Measurements from ENCODE around the gene GOLGA6L7.

GOLGA6L7 gene

DNA sequence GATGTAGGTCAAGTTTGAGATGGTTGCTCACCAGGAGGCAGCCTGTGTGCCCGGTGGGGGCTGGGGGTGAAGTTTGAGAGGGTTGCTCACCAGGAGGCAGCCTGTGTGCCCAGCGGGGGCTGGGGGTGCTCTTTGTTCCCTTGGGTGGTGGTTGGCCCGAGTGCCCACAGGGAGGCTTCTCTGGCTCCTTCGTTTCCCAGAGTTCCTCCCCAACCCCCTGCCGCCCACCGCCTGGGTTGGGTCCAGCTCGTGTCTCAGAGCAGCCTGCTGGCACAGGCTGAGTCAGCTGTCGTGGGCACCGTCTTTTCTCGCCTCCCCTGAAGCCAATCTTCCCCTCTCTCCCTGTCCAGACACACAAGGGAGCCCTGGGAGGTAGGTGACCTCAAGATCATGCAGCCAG lies 40.5 kb upstream of the GOLGA6L7 start:
- H3K9me3 Mint-ChIP-seq = no peaks in the 10 kb centered on the region
- no peaks in the 10 kb centered on the region for H3K36me3 Mint-ChIP-seq (ENCODE audit: low read depth)
- peaks cover 12% of the 10 kb centered on the region for H3K27me3 Mint-ChIP-seq (ENCODE audit: low read depth)
- H3K4me1 Mint-ChIP-seq = peaks cover 39% of the 10 kb centered on the region
- peak overlapping the region in 2 of 3 experiments; percentile 29 to 40 for H3K4me3 Mint-ChIP-seq
- TF ChIP-seq, protein P1, sequence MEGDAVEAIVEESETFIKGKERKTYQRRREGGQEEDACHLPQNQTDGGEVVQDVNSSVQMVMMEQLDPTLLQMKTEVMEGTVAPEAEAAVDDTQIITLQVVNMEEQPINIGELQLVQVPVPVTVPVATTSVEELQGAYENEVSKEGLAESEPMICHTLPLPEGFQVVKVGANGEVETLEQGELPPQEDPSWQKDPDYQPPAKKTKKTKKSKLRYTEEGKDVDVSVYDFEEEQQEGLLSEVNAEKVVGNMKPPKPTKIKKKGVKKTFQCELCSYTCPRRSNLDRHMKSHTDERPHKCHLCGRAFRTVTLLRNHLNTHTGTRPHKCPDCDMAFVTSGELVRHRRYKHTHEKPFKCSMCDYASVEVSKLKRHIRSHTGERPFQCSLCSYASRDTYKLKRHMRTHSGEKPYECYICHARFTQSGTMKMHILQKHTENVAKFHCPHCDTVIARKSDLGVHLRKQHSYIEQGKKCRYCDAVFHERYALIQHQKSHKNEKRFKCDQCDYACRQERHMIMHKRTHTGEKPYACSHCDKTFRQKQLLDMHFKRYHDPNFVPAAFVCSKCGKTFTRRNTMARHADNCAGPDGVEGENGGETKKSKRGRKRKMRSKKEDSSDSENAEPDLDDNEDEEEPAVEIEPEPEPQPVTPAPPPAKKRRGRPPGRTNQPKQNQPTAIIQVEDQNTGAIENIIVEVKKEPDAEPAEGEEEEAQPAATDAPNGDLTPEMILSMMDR (IDR thresholded peaks at IDR 0.05; ENCODE audit: unreplicated experiment in 3 of 3) = no peak
- no peak overlapping the region for H3K27ac Mint-ChIP-seq

DNA sequence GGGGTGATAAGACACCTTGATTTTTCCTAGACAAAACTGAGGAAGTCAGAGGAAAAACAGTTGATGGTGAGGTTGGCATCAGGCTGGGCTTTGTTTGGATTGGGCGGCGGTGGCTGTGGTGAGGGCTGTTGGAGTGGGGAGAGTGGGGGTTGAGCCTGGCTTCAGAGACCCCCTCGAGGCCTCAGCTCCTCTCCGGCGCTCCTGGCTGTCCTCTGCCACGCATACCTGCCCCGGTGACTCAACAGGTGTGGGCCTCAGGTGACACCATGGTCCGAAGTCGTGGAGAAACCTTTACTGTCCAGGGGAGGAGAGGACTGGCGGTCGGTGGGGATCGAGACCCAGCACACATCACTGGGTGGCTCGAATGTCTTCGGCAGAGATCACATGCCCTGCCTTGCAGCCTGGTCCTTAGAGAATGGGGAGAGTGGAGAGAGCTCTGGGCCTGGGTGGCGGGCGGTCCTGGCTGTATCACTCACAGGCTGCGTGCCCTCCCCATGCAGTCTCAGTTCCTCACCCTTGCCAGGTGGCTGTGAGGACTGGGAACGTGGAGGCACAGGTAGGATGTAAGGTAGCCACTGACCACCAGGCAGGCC lies 40.0 kb upstream of the GOLGA6L7 start:
- Mint-ChIP-seq H3K27me3 (ENCODE audit: low read depth) (peaks cover 12% of the 10 kb centered on the region), H3K36me3 (ENCODE audit: low read depth) (no peaks in the 10 kb centered on the region), H3K27ac (peak overlapping the region in 1 of 3 experiments; percentile 57), H3K4me3 (peak overlapping the region; percentile 84 to 93 (median 91)), H3K9me3 (no peaks in the 10 kb centered on the region), H3K4me1 (peaks cover 35% of the 10 kb centered on the region)
- TF ChIP-seq, protein P1 (IDR thresholded peaks at IDR 0.05; ENCODE audit: unreplicated experiment in 3 of 3) = no peak

DNA sequence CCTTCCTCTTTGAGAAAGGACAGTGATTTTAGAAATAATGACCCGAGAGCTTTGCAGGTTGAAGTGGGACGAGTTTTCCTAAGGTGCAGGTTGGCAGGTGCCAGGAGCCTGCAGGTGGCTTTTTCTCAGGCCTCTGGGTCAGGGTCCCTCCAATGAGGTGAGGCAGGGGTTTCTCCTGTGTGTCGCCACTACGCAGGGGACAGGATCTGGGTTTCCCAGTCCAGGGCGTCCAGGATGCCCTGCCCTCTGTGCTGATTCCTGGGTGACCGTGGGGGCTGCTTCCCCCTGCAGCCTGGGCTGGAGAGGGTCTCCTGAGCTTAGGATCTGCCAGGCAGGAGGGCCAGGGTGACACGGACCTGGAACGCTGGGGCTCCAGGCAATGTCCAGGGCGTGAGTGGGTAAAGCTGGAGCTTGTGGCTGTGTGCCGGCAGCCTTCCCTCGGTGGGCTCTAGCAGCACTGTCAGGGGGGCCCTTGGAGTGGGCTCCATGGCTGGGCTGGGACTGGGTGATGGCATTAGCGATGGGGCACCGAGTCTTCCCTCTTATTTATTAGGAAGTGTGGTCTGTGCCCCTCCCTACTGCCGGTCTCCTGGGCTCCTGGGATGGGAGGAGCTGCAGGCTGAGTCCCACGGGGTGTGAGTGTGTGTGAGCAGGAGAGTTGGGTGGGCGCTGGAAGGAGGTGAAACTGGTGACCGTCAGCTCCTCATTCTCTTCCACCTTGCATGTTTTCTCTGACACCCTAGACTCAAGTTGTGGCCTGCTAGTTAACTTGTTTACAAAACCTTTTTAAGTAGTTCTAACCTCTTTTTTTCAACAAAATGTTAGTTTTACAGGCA lies 39.1 kb upstream of the GOLGA6L7 start:
- Mint-ChIP-seq H3K36me3 (ENCODE audit: low read depth) (no peaks in the 10 kb centered on the region), H3K27me3 (ENCODE audit: low read depth) (peaks cover 12% of the 10 kb centered on the region), H3K4me1 (peaks cover 27% of the 10 kb centered on the region), H3K9me3 (no peaks in the 10 kb centered on the region), H3K4me3 (peak overlapping the region; percentile 84 to 93 (median 91)), H3K27ac (peak overlapping the region in 2 of 3 experiments; percentile 34 to 72)
- TF ChIP-seq, protein P1 (IDR thresholded peaks at IDR 0.05; ENCODE audit: unreplicated experiment in 3 of 3) = no peak

DNA sequence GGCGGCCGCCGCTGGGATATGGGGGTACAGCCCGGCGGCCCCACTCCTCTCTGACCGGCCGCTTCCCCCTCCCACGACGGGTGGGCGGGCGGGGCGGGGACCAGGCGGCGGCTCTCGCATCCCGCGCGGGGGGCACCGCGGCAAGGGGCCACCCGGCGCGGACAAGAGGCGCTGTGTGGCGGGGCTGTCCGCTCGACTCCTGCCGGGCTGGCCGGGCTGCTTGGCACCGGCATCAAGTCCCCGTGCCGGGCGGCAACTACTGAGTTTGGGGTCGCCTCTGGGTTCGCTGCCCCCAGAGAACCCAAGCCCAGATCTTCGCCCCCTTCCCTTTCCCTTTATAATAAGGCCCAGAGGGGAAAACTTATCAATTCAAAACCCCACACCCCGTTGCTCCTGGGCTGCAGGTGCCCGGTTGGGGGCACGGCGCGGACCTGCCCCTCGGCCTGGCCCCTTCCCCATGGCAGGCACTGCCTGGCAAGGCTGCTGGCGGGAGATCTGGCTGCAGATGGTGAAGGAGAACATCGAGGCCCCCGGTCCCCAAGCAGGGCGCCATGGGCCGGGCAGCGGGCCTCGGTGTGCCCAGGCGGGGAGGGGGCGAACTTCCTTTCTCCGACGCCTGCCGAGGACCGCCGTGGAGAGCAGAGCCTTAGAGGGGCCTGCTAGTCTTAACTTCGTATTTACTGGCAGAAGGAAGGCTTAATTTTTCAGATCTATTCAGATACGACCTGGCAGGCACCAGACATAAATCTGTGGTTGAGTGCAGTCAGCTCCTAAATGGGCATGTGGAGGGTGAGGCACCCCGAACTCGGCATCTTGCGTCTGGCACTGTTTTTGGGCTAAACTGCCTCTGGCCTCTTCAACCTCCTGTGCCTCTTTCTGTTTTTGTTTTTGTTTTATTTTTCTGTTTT lies 38.2 kb upstream of the GOLGA6L7 start:
- TF ChIP-seq, protein P1 (IDR thresholded peaks at IDR 0.05; ENCODE audit: unreplicated experiment in 3 of 3) = no peak
- Mint-ChIP-seq H3K36me3 (ENCODE audit: low read depth) (no peaks in the 10 kb centered on the region), H3K27ac (peak overlapping the region in 2 of 3 experiments; percentile 34 to 72), H3K27me3 (ENCODE audit: low read depth) (peaks cover 12% of the 10 kb centered on the region), H3K9me3 (no peaks in the 10 kb centered on the region), H3K4me3 (peak overlapping the region; percentile 84 to 93 (median 91)), H3K4me1 (peaks cover 26% of the 10 kb centered on the region)

DNA sequence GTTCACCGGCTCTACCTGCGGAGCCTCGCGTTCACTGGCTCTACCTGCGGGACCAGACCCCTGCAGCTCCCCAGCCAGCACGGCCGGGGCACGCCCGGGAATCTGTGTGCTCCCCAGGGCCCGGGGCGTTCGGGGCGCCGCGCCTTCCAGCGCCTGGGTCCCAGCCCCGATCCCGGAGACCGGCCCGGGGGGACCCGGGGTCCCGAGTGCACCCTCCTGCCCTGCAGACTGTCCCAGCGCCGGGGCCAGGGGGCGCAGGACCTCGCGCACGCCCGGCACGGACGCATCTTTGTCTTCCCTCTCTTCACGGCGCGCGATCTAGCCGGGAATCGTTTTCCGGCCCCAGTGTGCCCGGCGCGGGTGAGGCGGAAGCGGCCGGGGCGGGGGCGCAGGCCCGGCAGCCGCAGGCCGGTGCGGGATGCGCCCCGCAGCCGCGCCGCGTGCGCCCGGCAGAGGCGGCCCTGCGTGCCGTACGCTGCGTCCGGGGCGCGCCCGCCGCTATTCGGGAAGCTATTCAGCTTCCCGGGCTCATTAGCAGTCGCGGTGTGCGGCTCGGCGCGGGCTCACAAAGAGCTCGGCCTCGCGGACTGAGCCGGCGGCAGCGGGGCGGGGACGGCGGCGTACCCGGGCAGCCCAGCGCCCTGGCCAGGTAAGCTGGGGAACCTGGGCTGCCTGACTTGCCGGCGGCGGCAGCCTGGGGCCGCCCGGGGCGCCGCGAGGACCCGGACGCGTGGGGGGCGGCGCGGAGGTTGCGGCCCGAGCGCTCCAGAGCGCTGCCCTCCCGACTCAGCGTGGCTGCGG lies 37.4 kb upstream of the GOLGA6L7 start, which contains the start of gene APBA2:
Gene APBA2 (plus strand): TSS at position 345 of the 801 bp plus-strand sequence. CDS start 167,911 bp downstream, outside the sequence.
- Mint-ChIP-seq H3K4me3 (peak within 1 kb of the TSS; percentile 84 to 93 (median 91)), H3K4me1 (peaks cover 31% of the 10 kb centered on the region), H3K9me3 (no peaks in the 10 kb centered on the region), H3K27ac (no peak within 1 kb of the TSS), H3K36me3 (ENCODE audit: low read depth) (no peaks in the 10 kb centered on the region), H3K27me3 (ENCODE audit: low read depth) (peaks cover 12% of the 10 kb centered on the region)
- TF ChIP-seq, protein P1 (IDR thresholded peaks at IDR 0.05; ENCODE audit: unreplicated experiment in 3 of 3) = no peak

Measured in nephron (organoid).